Gastroesophageal sphincter (tissue), 4 donors: ENCODE results near the gene UBR3. TPM values are rescaled to one million over a fixed set of nuclear protein-coding genes. Genes with fewer than 3 reads are reported as not detected.
A peak's percentile ranks its signal among the peaks of the same experiment; 100 is the strongest.

Source experiments
- ATAC-seq: fragments of 150-250 bp; one replicate; pipeline ENCODE4 v1.9.1; 2016; ENCODE audit warnings: mild to moderate bottlenecking, moderate library complexity
- H3K27ac ChIP-seq, 4 donors: fragments of 200-600 bp; sonication (generic) in 3 of 4; 1 replicate in 3 of 4; 2 replicates in 1 of 4; pipeline ENCODE4 v1.5.1; 2016 to 2019
- H3K27me3 ChIP-seq: fragments of 200-600 bp; sonication (generic); one replicate; pipeline ENCODE4 v1.5.1; 2019
- H3K36me3 ChIP-seq, 2 donors: fragments of 200-600 bp; sonication (generic); one replicate each; pipeline ENCODE4 v1.5.1; 2019; ENCODE audit warnings: control low read depth in 1 of 2
- H3K4me1 ChIP-seq, 3 donors: fragments of 200-600 bp; sonication (generic); 1 replicate in 2 of 3; 2 replicates in 1 of 3; pipeline ENCODE4 v1.5.1; 2016 to 2019; ENCODE audit warnings: control low read depth in 2 of 3
- H3K4me3 ChIP-seq, 2 donors: fragments of 200-600 bp; sonication (generic); one replicate each; pipeline ENCODE4 v1.5.1; 2019; ENCODE audit warnings: mild to moderate bottlenecking in 1 of 2, moderate library complexity in 1 of 2
- H3K9me3 ChIP-seq, 3 donors: fragments of 200-600 bp; sonication (generic); one replicate each; pipeline ENCODE4 v1.5.1; 2017 to 2019; ENCODE audit warnings: control low read depth in 2 of 3
- CTCF ChIP-seq, 4 experiments: fragments of 200-600 bp in 2 of 4; fragments of 450-650 bp in 2 of 4; sonication (generic) in 1 of 4; IDR thresholded peaks; one replicate each; pipeline ENCODE4 v1.5.1; 2017 to 2019; ENCODE audit warnings: antibody characterized with exemption in 4 of 4, mild to moderate bottlenecking in 2 of 4, moderate library complexity in 2 of 4
- EP300 ChIP-seq: sonication (generic); formaldehyde crosslinking; IDR thresholded peaks from one replicate; pipeline ENCODE4 v1.6.1; 2017; ENCODE audit warnings: antibody characterized with exemption, mild to moderate bottlenecking
- POLR2A ChIP-seq, 2 donors: fragments of 450-650 bp; IDR thresholded peaks; one replicate each; pipeline ENCODE4 v1.6.1; 2017; ENCODE audit warnings: antibody characterized with exemption in 2 of 2, mild to moderate bottlenecking in 2 of 2, moderate library complexity in 1 of 2
- POLR2AphosphoS5 ChIP-seq: sonication (generic); formaldehyde crosslinking; IDR thresholded peaks from one replicate; pipeline ENCODE4 v1.6.1; 2017; ENCODE audit warnings: antibody characterized with exemption
- WGBS, 2 donors: methylation state at CpG; one replicate each; pipeline ENCODE4 v1.1.5; 2018; ENCODE audit warnings: low coverage in 1 of 2; 5-methylcytosine and 5-hydroxymethylcytosine counted together
- total RNA-seq, 4 donors: library from RNA; depleted of rRNA; stranded (reverse); fragments of >200 nt; gene quantifications; one replicate each; pipeline ENCODE4 v1.1.0, GENCODE V29; 2016

Gene UBR3
- total RNA-seq, 4 donors from 2014 or later: 52.9 to 122 (median 66.9) TPM

GRCh38 chr2:169822785-169823392, 4.4 kb upstream of the UBR3 start:
- Histone ChIP-seq H3K4me1 (peaks cover 6 to 48% (median 10%) of the 10 kb centered on the region in 3 donors), H3K27ac (peak overlapping the region in 1 of 4 donors; percentile 85), H3K36me3 (peaks cover 0 to 34% of the 10 kb centered on the region in 2 donors), H3K9me3 (no peaks in the 10 kb centered on the region), H3K27me3 (no peaks in the 10 kb centered on the region), H3K4me3 (no peak overlapping the region)
- TF ChIP-seq CTCF (IDR thresholded peaks at IDR 0.05) (no peak), EP300 (no peak), POLR2AphosphoS5 (no peak), POLR2A (IDR thresholded peaks at IDR 0.05) (no peak)
- 88 to 100% methylated on average over 3 to 4 of the region's 4 CpGs for WGBS, 2 donors
- ATAC-seq: no peak

DNA sequence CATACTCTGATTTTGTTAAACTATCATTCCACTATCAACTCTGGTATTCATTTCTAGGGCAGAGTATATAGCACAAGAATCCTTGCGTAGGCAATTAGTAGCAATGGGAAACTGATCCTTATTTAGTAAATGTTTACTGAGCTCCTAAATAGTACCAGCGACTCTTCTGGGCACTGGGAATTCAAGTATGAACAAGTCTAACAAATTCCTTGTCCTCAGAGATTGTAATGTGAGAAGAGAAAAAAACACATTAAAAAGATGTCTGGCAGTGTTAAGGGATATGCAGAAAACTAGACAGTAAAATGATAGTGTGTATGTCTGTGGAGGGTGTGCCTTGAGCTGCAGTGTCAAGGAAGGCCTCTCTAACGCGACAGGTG, 3.3 kb upstream of the UBR3 start:
- peaks cover 0 to 23% of the 10 kb centered on the region in 2 donors for H3K36me3 ChIP-seq
- TF ChIP-seq POLR2AphosphoS5 (no peak), CTCF (IDR thresholded peaks at IDR 0.05) (no peak), EP300 (no peak), POLR2A (IDR thresholded peaks at IDR 0.05) (no peak)
- H3K4me3 ChIP-seq: peak overlapping the region; percentile 61 to 69
- H3K27ac ChIP-seq: peak overlapping the region; percentile 44 to 91 (median 82)
- no peak for ATAC-seq
- no peaks in the 10 kb centered on the region for H3K27me3 ChIP-seq
- 4 to 10% methylated on average over 4 of the region's 4 CpGs for WGBS, 2 donors
- peaks cover 6 to 53% (median 14%) of the 10 kb centered on the region in 3 donors for H3K4me1 ChIP-seq
- no peaks in the 10 kb centered on the region for H3K9me3 ChIP-seq

GRCh38 chr2:169824373-169825333, 2.6 kb upstream of the UBR3 start, which contains the start of gene METTL5:
TSS of gene METTL5 (minus strand) at chr2:169824905. CDS start at chr2:169824597, 308 bp downstream.
- 10 to 19% methylated on average over 9 to 10 of the region's 61 CpGs for WGBS, 2 donors
- H3K9me3 ChIP-seq: no peaks in the 10 kb centered on the region
- H3K27ac ChIP-seq: peak within 1 kb of the TSS; percentile 44 to 91 (median 82)
- peak; percentile 66 to 74 for TF ChIP-seq POLR2A (IDR thresholded peaks at IDR 0.05)
- TF ChIP-seq CTCF (IDR thresholded peaks at IDR 0.05): peak; percentile 90 to 100 (median 96)
- TF ChIP-seq POLR2AphosphoS5: peak; percentile 61
- no peak for TF ChIP-seq EP300
- peak; percentile 70 for ATAC-seq
- no peaks in the 10 kb centered on the region for H3K27me3 ChIP-seq
- peaks cover 6 to 57% (median 20%) of the 10 kb centered on the region in 3 donors for H3K4me1 ChIP-seq
- H3K4me3 ChIP-seq: peak within 1 kb of the TSS; percentile 61 to 69
- peaks cover 0 to 17% of the 10 kb centered on the region in 2 donors for H3K36me3 ChIP-seq

GRCh38 chr2:169828141-169828811, 1.0 kb downstream of the UBR3 start:
- peaks cover 3 to 71% (median 21%) of the 10 kb centered on the region in 3 donors for H3K4me1 ChIP-seq
- TF ChIP-seq POLR2A (IDR thresholded peaks at IDR 0.05) (no peak), CTCF (IDR thresholded peaks at IDR 0.05) (no peak), EP300 (no peak), POLR2AphosphoS5 (no peak)
- peak overlapping the region; percentile 76 to 95 (median 89) for H3K27ac ChIP-seq
- H3K9me3 ChIP-seq: no peaks in the 10 kb centered on the region
- no peaks in the 10 kb centered on the region for H3K27me3 ChIP-seq
- H3K4me3 ChIP-seq: peak overlapping the region; percentile 81 to 96
- WGBS, 2 donors: 0% methylated on average over 11 to 12 of the region's 13 CpGs
- ATAC-seq: no peak
- H3K36me3 ChIP-seq: no peaks in the 10 kb centered on the region
